ENCODE data around the gene SLC11A1.

DNA sequence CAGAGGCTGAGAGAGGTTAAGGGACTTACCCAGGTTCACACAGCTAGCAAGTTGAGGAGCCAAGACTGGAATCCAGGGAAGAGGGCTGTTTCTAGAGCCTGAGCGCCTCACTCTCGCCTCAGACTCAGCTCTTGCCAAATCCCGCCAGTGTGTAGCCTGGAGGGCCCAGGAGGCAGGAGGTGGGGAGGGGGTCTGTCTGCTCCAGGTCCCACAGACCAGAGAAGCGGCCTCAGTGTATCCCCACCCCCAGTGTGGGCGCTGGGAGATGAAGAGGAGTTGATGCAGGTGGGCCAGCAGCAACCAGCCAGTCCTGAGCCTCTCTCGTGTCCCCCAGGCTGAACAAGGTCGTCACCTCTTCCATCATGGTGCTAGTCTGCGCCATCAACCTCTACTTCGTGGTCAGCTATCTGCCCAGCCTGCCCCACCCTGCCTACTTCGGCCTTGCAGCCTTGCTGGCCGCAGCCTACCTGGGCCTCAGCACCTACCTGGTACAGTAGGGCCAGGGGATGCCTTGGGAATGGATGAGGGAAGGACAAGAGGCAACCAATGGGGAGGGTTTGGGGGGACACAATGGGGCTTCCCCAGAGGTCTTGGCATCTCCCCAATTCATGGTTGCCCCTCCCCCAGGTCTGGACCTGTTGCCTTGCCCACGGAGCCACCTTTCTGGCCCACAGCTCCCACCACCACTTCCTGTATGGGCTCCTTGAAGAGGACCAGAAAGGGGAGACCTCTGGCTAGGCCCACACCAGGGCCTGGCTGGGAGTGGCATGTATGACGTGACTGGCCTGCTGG lies 12.4 kb downstream of the SLC11A1 start:
- TF ChIP-seq, protein P1, sequence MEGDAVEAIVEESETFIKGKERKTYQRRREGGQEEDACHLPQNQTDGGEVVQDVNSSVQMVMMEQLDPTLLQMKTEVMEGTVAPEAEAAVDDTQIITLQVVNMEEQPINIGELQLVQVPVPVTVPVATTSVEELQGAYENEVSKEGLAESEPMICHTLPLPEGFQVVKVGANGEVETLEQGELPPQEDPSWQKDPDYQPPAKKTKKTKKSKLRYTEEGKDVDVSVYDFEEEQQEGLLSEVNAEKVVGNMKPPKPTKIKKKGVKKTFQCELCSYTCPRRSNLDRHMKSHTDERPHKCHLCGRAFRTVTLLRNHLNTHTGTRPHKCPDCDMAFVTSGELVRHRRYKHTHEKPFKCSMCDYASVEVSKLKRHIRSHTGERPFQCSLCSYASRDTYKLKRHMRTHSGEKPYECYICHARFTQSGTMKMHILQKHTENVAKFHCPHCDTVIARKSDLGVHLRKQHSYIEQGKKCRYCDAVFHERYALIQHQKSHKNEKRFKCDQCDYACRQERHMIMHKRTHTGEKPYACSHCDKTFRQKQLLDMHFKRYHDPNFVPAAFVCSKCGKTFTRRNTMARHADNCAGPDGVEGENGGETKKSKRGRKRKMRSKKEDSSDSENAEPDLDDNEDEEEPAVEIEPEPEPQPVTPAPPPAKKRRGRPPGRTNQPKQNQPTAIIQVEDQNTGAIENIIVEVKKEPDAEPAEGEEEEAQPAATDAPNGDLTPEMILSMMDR (conservative IDR thresholded peaks at IDR 0.05) = no peak
- no peak for TF ChIP-seq EZH2 (IDR thresholded peaks at IDR 0.05; ENCODE audit: low read depth)
